ENCODE measurements around the gene FAM3D.
"Not testable (repeated sequence)": the region's sequence is repeated elsewhere in the genome, so short reads cannot be mapped to it uniquely, and the experiment has no call there.

Gene FAM3D

GRCh38 chr3:58696813-58697212 lies 30.2 kb upstream of the FAM3D start:
- not testable (repeated sequence) for H3K4me3 ChIP-seq (ENCODE audit: low read length); H3K27me3 ChIP-seq (ENCODE audit: control insufficient read depth, insufficient read depth, low read length); H3K9me3 ChIP-seq (ENCODE audit: control insufficient read depth, low read depth, low read length); H3K27ac ChIP-seq (ENCODE audit: low read length); H3K4me1 ChIP-seq (ENCODE audit: control insufficient read depth, low read depth, low read length); H3K9ac ChIP-seq (ENCODE audit: low read length); H3K36me3 ChIP-seq (ENCODE audit: control insufficient read depth, low read depth, low read length)

- H3K4me3 ChIP-seq (ENCODE audit: low read length) = no peak overlapping the region
- peaks cover 15% of the 10 kb centered on the region for H3K9me3 ChIP-seq (ENCODE audit: control insufficient read depth, low read depth, low read length)
- no peaks in the 10 kb centered on the region for H3K27me3 ChIP-seq (ENCODE audit: control insufficient read depth, insufficient read depth, low read length)
- H3K27ac ChIP-seq (ENCODE audit: low read length) = no peak overlapping the region
- H3K4me1 ChIP-seq (ENCODE audit: control insufficient read depth, low read depth, low read length) = no peaks in the 10 kb centered on the region
- H3K36me3 ChIP-seq (ENCODE audit: control insufficient read depth, low read depth, low read length) = no peaks in the 10 kb centered on the region
- H3K9ac ChIP-seq (ENCODE audit: low read length) = no peak overlapping the region
Observed at GRCh38 chr3:58696093-58696492, 29.5 kb upstream of the FAM3D start.

GRCh38 chr3:58695284-58695683 lies 28.7 kb upstream of the FAM3D start:
- H3K9ac ChIP-seq (ENCODE audit: low read length); H3K4me3 ChIP-seq (ENCODE audit: low read length); H3K27ac ChIP-seq (ENCODE audit: low read length); H3K4me1 ChIP-seq (ENCODE audit: control insufficient read depth, low read depth, low read length); H3K36me3 ChIP-seq (ENCODE audit: control insufficient read depth, low read depth, low read length); H3K27me3 ChIP-seq (ENCODE audit: control insufficient read depth, insufficient read depth, low read length): not testable (repeated sequence)
- peaks cover 23% of the 10 kb centered on the region for H3K9me3 ChIP-seq (ENCODE audit: control insufficient read depth, low read depth, low read length)

- H3K36me3 ChIP-seq (ENCODE audit: control insufficient read depth, low read depth, low read length) = no peaks in the 10 kb centered on the region
- no peak overlapping the region for H3K4me3 ChIP-seq (ENCODE audit: low read length)
- H3K9ac ChIP-seq (ENCODE audit: low read length) = no peak overlapping the region
- peaks cover 25% of the 10 kb centered on the region for H3K9me3 ChIP-seq (ENCODE audit: control insufficient read depth, low read depth, low read length)
- no peaks in the 10 kb centered on the region for H3K4me1 ChIP-seq (ENCODE audit: control insufficient read depth, low read depth, low read length)
- no peak overlapping the region for H3K27ac ChIP-seq (ENCODE audit: low read length)
- H3K27me3 ChIP-seq (ENCODE audit: control insufficient read depth, insufficient read depth, low read length) = no peaks in the 10 kb centered on the region
Observed at GRCh38 chr3:58693940-58694850, 27.6 kb upstream of the FAM3D start.

GRCh38 chr3:58692484-58692883 lies 25.9 kb upstream of the FAM3D start:
- peaks cover 25% of the 10 kb centered on the region for H3K9me3 ChIP-seq (ENCODE audit: control insufficient read depth, low read depth, low read length)

GRCh38 chr3:58691997-58692396 lies 25.4 kb upstream of the FAM3D start:
- Histone ChIP-seq H3K9me3 (ENCODE audit: control insufficient read depth, low read depth, low read length) (peaks cover 25% of the 10 kb centered on the region), H3K9ac (ENCODE audit: low read length) (no peak overlapping the region), H3K4me3 (ENCODE audit: low read length) (no peak overlapping the region), H3K4me1 (ENCODE audit: control insufficient read depth, low read depth, low read length) (no peaks in the 10 kb centered on the region), H3K27ac (ENCODE audit: low read length) (no peak overlapping the region), H3K36me3 (ENCODE audit: control insufficient read depth, low read depth, low read length) (no peaks in the 10 kb centered on the region), H3K27me3 (ENCODE audit: control insufficient read depth, insufficient read depth, low read length) (no peaks in the 10 kb centered on the region)

More at GRCh38 chr3:58692484-58692883, 25.9 kb upstream of the FAM3D start:
- no peak overlapping the region for H3K27ac ChIP-seq (ENCODE audit: low read length)
- no peaks in the 10 kb centered on the region for H3K36me3 ChIP-seq (ENCODE audit: control insufficient read depth, low read depth, low read length)
- no peak overlapping the region for H3K4me3 ChIP-seq (ENCODE audit: low read length)
- no peaks in the 10 kb centered on the region for H3K27me3 ChIP-seq (ENCODE audit: control insufficient read depth, insufficient read depth, low read length)
- no peak overlapping the region for H3K9ac ChIP-seq (ENCODE audit: low read length)
- H3K4me1 ChIP-seq (ENCODE audit: control insufficient read depth, low read depth, low read length) = no peaks in the 10 kb centered on the region

GRCh38 chr3:58690490-58690889 lies 23.9 kb upstream of the FAM3D start:
- Histone ChIP-seq H3K27ac (ENCODE audit: low read length) (no peak overlapping the region), H3K9ac (ENCODE audit: low read length) (no peak overlapping the region), H3K27me3 (ENCODE audit: control insufficient read depth, insufficient read depth, low read length) (no peaks in the 10 kb centered on the region), H3K4me3 (ENCODE audit: low read length) (no peak overlapping the region), H3K9me3 (ENCODE audit: control insufficient read depth, low read depth, low read length) (peaks cover 25% of the 10 kb centered on the region), H3K4me1 (ENCODE audit: control insufficient read depth, low read depth, low read length) (no peaks in the 10 kb centered on the region), H3K36me3 (ENCODE audit: control insufficient read depth, low read depth, low read length) (no peaks in the 10 kb centered on the region)

GRCh38 chr3:58688574-58688973 lies 22.0 kb upstream of the FAM3D start:
- no peak overlapping the region for H3K27ac ChIP-seq (ENCODE audit: low read length)
- no peak overlapping the region for H3K4me3 ChIP-seq (ENCODE audit: low read length)
- peaks cover 25% of the 10 kb centered on the region for H3K9me3 ChIP-seq (ENCODE audit: control insufficient read depth, low read depth, low read length)
- H3K4me1 ChIP-seq (ENCODE audit: control insufficient read depth, low read depth, low read length) = no peaks in the 10 kb centered on the region
- H3K9ac ChIP-seq (ENCODE audit: low read length) = no peak overlapping the region
- H3K27me3 ChIP-seq (ENCODE audit: control insufficient read depth, insufficient read depth, low read length) = no peaks in the 10 kb centered on the region
- H3K36me3 ChIP-seq (ENCODE audit: control insufficient read depth, low read depth, low read length) = no peaks in the 10 kb centered on the region

- H3K27me3 ChIP-seq (ENCODE audit: control insufficient read depth, insufficient read depth, low read length) = no peaks in the 10 kb centered on the region
- peaks cover 17% of the 10 kb centered on the region for H3K9me3 ChIP-seq (ENCODE audit: control insufficient read depth, low read depth, low read length)
- H3K4me3 ChIP-seq (ENCODE audit: low read length) = no peak overlapping the region
- no peak overlapping the region for H3K27ac ChIP-seq (ENCODE audit: low read length)
- no peaks in the 10 kb centered on the region for H3K4me1 ChIP-seq (ENCODE audit: control insufficient read depth, low read depth, low read length)
- H3K36me3 ChIP-seq (ENCODE audit: control insufficient read depth, low read depth, low read length) = no peaks in the 10 kb centered on the region
- no peak overlapping the region for H3K9ac ChIP-seq (ENCODE audit: low read length)
Observed at GRCh38 chr3:58686847-58687246, 20.3 kb upstream of the FAM3D start.

- Histone ChIP-seq H3K9ac (ENCODE audit: low read length) (no peak overlapping the region), H3K27me3 (ENCODE audit: control insufficient read depth, insufficient read depth, low read length) (no peaks in the 10 kb centered on the region), H3K4me1 (ENCODE audit: control insufficient read depth, low read depth, low read length) (no peaks in the 10 kb centered on the region), H3K36me3 (ENCODE audit: control insufficient read depth, low read depth, low read length) (no peaks in the 10 kb centered on the region), H3K9me3 (ENCODE audit: control insufficient read depth, low read depth, low read length) (peaks cover 5% of the 10 kb centered on the region), H3K4me3 (ENCODE audit: low read length) (no peak overlapping the region), H3K27ac (ENCODE audit: low read length) (no peak overlapping the region)
Observed at GRCh38 chr3:58685641-58686040, 19.1 kb upstream of the FAM3D start.

GRCh38 chr3:58683466-58683865 lies 16.9 kb upstream of the FAM3D start:
- no peaks in the 10 kb centered on the region for H3K4me1 ChIP-seq (ENCODE audit: control insufficient read depth, low read depth, low read length)
- H3K27ac ChIP-seq (ENCODE audit: low read length) = no peak overlapping the region
- no peaks in the 10 kb centered on the region for H3K36me3 ChIP-seq (ENCODE audit: control insufficient read depth, low read depth, low read length)
- H3K4me3 ChIP-seq (ENCODE audit: low read length) = no peak overlapping the region
- no peak overlapping the region for H3K9ac ChIP-seq (ENCODE audit: low read length)
- H3K27me3 ChIP-seq (ENCODE audit: control insufficient read depth, insufficient read depth, low read length) = no peaks in the 10 kb centered on the region
- H3K9me3 ChIP-seq (ENCODE audit: control insufficient read depth, low read depth, low read length) = no peaks in the 10 kb centered on the region

- Histone ChIP-seq H3K9ac (ENCODE audit: low read length) (no peak overlapping the region), H3K9me3 (ENCODE audit: control insufficient read depth, low read depth, low read length) (no peaks in the 10 kb centered on the region), H3K27me3 (ENCODE audit: control insufficient read depth, insufficient read depth, low read length) (no peaks in the 10 kb centered on the region), H3K27ac (ENCODE audit: low read length) (no peak overlapping the region), H3K4me1 (ENCODE audit: control insufficient read depth, low read depth, low read length) (no peaks in the 10 kb centered on the region), H3K4me3 (ENCODE audit: low read length) (no peak overlapping the region), H3K36me3 (ENCODE audit: control insufficient read depth, low read depth, low read length) (no peaks in the 10 kb centered on the region)
Observed at GRCh38 chr3:58683001-58683458, 16.5 kb upstream of the FAM3D start.

Measured in iPS-18a (cell line).